HL-60 (cell line): Measurements from ENCODE around the gene PITPNM3.

Source experiments
- GABPA ChIP-seq: IDR thresholded peaks from 2 replicates; pipeline ENCODE4 v1.6.1; 2012; ENCODE audit warnings: low read depth
- TF ChIP-seq, protein P1 (sequence below): IDR thresholded peaks from one replicate; pipeline ENCODE4 v1.5.1; 2011; ENCODE audit warnings: low read length, control low read depth, inconsistent platforms; ENCODE audit not compliant: insufficient read depth

DNA sequence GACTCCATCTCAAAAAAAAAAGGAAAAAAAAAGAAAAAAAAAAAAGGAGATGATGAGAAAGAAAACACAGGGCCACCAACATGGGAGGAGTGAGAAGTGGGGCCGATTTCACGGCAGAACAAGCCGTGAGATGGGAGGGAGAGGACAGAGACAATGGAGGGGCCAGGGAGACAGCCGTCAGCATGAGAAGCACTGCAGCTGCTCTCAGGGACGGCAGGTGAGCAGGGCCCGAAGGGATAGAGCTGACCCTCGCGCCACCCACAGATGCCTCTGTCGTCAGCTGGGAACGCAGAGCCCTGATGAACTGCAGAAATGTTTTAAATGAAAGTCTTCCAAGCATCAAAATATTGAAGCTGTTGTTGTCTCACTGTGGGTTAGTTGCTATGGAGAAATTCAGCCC lies 20.3 kb downstream of the PITPNM3 start:
- TF ChIP-seq, protein P1, sequence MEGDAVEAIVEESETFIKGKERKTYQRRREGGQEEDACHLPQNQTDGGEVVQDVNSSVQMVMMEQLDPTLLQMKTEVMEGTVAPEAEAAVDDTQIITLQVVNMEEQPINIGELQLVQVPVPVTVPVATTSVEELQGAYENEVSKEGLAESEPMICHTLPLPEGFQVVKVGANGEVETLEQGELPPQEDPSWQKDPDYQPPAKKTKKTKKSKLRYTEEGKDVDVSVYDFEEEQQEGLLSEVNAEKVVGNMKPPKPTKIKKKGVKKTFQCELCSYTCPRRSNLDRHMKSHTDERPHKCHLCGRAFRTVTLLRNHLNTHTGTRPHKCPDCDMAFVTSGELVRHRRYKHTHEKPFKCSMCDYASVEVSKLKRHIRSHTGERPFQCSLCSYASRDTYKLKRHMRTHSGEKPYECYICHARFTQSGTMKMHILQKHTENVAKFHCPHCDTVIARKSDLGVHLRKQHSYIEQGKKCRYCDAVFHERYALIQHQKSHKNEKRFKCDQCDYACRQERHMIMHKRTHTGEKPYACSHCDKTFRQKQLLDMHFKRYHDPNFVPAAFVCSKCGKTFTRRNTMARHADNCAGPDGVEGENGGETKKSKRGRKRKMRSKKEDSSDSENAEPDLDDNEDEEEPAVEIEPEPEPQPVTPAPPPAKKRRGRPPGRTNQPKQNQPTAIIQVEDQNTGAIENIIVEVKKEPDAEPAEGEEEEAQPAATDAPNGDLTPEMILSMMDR: no peak
- no peak for TF ChIP-seq GABPA
